NK-92 (cell line): ENCODE results near the gene GGA3.
A peak's percentile ranks its signal among the peaks of the same experiment; 100 is the strongest.
"Not testable (repeated sequence)": the region's sequence is repeated elsewhere in the genome, so short reads cannot be mapped to it uniquely, and the experiment has no call there.

Experiments
- DNase-seq: peaks from one replicate; lab custom pipeline; 2025; ENCODE audit not compliant: unreplicated experiment; lab: John Stamatoyannopoulos, UW

GGA3 gene, protein sequence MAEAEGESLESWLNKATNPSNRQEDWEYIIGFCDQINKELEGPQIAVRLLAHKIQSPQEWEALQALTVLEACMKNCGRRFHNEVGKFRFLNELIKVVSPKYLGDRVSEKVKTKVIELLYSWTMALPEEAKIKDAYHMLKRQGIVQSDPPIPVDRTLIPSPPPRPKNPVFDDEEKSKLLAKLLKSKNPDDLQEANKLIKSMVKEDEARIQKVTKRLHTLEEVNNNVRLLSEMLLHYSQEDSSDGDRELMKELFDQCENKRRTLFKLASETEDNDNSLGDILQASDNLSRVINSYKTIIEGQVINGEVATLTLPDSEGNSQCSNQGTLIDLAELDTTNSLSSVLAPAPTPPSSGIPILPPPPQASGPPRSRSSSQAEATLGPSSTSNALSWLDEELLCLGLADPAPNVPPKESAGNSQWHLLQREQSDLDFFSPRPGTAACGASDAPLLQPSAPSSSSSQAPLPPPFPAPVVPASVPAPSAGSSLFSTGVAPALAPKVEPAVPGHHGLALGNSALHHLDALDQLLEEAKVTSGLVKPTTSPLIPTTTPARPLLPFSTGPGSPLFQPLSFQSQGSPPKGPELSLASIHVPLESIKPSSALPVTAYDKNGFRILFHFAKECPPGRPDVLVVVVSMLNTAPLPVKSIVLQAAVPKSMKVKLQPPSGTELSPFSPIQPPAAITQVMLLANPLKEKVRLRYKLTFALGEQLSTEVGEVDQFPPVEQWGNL

DNA sequence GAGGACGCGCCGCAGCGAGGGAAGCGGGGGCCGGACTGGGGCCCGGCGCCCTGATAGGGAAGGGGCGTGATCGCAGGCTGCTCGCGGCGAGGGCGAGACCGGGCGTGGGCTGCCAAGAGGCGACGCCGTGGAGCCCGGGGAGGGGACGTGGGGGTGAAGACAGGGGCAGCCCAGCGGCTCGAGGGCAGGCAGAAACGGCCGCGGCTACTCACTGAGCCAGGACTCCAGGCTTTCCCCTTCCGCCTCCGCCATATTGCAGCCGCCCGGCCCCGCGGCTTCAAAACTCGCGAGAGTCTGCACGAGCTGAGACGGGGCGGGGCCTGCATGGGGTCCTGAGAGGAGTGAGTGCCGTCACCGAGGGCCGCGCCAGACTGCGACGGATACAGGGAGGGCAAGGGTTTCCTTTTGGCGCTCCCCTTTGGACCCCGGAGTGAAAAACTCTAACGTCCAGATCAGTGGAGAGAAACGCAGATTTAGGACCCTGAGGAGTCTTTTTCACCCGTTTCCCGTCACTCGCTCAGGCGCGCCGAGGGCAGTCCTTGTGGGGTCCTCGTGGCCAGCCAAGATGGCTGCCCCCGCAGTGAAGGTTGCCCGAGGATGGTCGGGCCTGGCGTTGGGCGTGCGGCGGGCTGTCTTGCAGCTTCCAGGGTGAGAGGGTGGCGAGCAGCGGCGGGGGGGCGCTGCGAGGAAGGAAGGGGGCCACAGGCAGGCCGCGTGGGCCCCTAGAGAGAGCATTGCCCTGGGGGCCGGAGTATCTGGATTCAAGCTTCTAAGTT is at the start of gene GGA3, which contains the start of gene MRPS7:
GGA3 (minus strand) TSS at position 271 of the 776 bp plus-strand sequence; CDS start at position 252, 19 bp downstream.
MRPS7 (plus strand) TSS at position 544 of the 776 bp plus-strand sequence; CDS start at position 566, 22 bp downstream.
- peak; percentile 66 for DNase-seq

GRCh38 chr17:75308732-75309629 is 47.6 kb upstream of the GGA3 start:
- DNase-seq = no peak

DNA sequence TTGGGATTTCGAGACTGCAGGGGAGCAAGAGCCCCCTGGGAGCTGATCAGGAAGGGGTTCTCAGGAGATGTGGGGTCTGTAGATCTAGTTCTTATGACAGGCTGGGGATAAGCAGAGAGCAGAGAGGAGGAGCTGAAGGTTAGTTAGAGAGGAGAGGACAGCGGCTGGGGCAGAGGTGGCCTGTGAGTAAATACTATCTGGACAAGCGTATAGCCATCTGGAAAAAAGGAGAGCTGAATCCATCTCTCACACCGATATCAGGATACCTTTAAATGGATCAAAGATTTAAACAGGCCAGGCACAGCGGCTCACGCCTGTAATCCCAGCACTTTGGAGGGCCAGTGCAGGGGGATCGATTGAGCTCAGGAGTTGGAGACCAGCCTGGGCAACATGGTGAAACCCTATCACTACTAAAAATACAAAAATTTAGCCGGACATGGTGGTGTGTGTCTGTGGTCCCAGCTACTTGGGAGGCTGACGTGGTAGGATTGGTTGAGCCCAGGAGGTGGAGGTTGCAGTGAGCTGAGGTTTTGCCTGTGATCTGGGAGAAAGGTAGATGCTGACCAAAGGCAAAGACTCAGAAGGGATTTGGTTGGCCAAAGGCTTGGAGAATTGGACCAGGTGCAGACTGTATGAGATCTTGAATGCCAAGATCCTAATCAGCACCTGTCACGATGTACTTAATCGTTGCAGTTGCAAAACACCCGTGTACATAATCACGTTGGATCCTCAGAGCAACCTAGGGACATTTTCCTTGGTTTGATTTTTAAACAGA is 46.7 kb upstream of the GGA3 start:
- DNase-seq = no peak

- no peak for DNase-seq
Measured at GRCh38 chr17:75301502-75302206, 40.2 kb upstream of the GGA3 start.

- DNase-seq = no peak
Measured at GRCh38 chr17:75301049-75301448, 39.6 kb upstream of the GGA3 start.

DNA sequence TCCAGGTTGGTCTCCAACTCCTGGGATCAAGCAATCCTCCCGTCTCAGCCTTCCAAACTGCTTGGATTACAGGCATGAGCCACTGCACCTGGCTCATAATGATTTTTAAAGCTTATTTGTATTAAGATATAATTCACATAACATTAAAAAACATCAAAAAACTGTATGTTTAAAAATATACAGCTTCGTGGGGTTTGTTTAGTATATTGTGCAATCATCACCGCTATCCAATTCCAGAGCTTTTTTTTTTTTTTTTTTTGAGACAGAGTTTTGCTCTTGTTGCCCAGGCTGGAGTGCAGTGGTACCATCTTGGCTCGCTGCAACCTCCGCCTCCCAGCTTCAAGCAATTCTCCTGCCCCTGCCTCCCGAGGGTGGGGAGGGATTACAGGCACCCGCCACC is 38.9 kb upstream of the GGA3 start:
- no peak for DNase-seq

DNA sequence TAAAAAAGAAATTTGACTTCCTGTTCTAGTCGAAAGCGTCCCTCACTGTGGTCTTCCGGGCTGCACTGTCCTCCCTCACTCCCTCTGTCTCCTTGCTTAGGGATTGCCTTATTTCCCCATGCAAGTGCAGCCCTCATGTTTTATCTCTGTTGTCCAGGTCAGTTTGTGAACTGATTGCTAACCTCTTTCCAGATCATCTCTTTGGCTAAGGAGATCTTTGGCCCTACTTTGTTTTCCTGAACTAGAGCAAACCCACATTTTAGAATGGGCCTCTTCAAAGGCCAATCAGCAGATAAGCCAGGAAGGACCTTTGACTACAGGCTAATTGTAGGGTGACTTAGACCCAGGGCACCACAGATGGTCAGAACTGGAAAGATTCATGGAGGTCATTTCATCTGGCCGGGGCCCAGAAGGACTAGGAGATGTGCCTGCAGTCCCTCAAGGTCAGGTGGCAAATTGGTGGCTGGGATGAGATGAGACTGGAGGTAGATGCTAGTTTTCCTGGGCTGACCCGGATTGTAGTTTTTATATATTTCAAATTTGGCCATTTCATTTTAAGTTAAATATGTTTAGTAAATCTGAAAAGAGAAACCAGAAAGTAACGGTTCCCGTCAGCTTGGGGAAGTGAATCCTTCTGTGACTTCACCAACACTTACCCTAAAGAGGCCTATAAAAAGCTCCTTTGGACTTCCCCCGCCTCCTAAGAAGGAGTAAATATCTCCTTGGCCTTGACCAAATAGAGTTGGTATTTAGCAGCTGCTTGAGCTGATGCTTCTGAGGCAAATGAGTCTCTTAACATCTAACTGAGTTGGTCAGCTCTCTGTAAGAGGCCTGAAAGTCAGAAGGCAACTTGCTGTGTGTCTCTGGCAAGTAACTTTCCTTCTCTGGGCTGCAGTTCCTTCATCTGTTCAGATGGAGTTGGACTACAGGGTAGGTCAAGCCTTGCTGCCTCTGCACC is 34.1 kb upstream of the GGA3 start:
- no peak for DNase-seq

GRCh38 chr17:75292810-75293448 is 31.5 kb upstream of the GGA3 start:
- not testable (repeated sequence) for DNase-seq

DNA sequence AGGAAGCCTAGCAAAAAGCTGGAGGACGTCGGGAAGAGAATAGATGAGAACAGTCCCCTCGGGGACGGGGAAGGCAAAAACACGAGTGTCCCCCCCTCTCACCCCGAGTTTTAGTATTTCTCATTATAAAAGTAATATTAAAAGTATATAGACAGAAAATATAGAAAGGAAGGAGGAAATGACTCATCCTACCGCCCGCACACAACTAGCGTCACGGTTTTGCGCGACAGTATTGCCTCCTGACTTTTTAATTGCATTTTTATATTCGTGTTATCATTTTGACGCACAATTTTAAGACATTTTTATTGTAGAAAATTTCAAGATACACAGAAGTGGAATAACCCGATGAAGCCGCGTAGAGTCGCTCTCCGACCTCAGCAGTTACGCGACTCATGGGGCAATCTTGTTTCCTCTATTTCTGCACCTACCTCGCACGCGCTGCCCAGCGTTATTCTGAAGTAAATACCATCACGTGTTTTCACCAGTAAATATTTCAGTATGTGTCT is 28.5 kb upstream of the GGA3 start:
- DNase-seq = no peak

DNA sequence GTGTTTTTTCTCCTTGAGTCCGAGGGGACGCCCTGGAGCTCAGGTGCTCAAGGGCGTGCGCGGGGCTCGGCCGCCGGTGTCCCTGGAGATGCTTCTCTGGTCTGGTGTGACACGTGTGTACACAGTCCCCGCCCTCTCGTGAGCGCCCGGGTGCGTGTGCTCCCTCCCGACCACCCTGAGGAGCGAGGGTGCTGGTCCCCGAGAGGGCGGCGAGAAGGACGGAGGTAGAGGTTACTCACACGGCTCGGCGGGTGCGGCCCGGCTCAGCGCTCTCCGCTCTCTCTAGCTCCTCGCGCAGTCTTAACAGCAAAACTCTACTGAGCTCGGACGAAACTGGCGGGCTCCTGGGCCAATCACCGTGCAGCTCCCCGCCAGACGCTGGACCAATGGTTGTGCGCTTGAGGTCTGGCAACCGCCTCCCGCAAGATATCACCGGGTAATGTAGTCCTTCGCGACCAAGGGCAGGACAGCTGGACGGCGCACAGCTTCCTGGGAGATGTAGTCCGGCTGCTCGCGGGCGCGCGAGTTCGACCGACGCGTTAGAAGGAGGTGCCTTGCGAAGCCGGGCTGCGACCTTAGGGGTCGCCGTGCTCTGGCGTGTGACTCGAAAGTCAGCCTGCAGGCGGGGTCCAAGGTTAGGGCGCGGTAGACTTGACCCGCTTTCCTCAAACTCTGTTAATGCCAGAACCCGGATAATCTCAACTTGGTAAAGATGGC is 27.9 kb upstream of the GGA3 start, which contains the start of gene SLC25A19:
SLC25A19 (minus strand) TSS at position 319 of the 717 bp plus-strand sequence. CDS start 2,669 bp downstream, outside the sequence.
- DNase-seq = peak; percentile 77

GRCh38 chr17:75288770-75289114 is 27.3 kb upstream of the GGA3 start:
- no peak for DNase-seq

DNA sequence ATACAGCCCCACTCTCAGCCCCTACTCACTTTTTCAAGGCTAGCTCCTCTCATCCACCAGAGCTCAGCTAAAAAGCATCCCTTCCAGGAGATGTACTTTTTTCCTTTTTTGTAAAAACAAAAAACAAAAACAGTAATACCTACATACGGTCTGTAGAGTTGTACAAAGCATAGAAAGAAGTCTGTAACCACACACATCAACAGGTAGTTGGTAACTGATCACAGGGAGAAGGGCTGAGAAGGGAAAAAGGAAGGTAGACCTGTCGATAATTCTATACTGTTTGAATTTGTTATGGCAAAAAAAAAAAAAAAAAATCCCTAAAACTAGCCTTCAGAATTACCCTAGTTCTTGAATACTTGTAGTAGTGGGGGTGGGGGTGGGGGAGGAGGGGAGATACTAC is 27.0 kb upstream of the GGA3 start:
- no peak for DNase-seq

- no peak for DNase-seq
Measured at GRCh38 chr17:75287221-75287620, 25.8 kb upstream of the GGA3 start.

DNA sequence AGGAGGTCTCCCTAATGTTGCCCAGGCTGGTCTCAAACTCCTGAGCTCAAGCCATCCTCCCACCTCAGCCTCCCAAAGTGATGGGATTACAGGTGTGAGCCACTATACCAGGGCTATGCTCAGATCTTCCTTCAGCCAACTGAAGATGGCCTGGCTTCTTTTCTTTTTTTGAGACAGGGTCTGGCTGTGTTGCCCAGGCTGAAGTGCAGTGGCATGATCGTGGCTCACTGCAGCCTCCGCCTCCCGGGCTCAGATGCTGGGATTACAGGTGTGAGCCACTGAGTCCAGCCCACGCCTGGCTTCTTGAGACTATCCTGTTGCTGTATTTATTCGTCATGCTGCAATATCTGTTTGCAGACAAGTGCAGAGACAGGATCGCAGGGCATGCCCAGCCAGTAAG is 23.7 kb upstream of the GGA3 start:
- DNase-seq = no peak

DNA sequence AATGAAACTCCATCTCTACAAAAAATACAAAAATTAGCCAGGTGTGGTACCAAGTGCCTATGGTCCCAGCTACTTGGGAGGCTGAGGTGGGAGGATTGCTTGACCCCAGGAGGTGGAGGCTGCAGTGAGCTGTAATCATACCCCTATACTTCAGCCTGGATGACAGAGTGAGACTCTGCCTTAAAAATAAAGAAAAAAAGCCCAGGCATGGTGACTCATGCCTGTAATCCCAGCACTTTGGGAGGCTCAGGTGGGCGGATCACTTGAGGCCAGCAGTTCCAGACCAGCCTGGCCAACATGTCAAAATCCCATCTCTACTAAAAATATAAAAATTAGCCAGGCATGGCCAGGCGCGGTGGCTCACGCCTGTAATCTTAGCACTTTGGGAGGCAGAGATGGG is 18.8 kb upstream of the GGA3 start:
- not testable (repeated sequence) for DNase-seq

DNA sequence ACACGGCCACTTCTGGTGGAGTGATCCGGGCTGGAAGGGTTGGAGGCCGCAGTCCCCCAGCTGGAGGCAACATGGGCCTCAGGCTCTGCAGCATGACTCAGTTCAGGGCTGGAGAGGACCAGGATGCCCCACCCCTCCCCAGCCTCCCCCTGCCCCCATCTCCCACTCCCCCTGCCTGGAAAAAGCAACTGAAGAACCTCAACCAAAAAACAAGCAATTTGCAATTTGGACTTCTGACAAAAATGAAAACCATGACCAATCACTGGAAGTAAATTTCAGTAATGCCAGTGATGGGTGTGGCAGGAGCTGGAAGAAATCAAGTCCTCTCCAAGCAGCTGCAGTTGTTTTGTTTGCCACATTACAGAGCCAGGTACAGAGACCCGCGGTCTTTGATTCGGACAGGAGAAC is 16.3 kb upstream of the GGA3 start:
- no peak for DNase-seq
